Kidney (tissue), 14 donors: ENCODE data around the gene SMC3. TPM values are rescaled to one million over a fixed set of nuclear protein-coding genes. Genes with fewer than 3 reads are reported as not detected.

Source experiments
- DNase-seq, 5 donors: peaks; one replicate each; pipeline ENCODE4 v3.0.0-alpha.2; 2013 to 2020
- FAIRE-seq: peaks from 2 replicates; lab custom pipeline; 2012; peaks lifted over from hg19 to GRCh38; lab: Jason Lieb, UNC
- H3K27ac ChIP-seq, 2 donors: one replicate each; pipeline ENCODE4 v1.7.0; 2013; ENCODE audit warnings: low read depth in 2 of 2, low read length in 2 of 2, inconsistent platforms in 1 of 2
- H3K27me3 ChIP-seq: one replicate; pipeline ENCODE4 v1.7.1; 2013; ENCODE audit warnings: low read length, inconsistent platforms; ENCODE audit not compliant: control insufficient read depth, insufficient read depth
- H3K36me3 ChIP-seq, 3 donors: one replicate each; pipeline versions ENCODE4 v1.7.0 to v1.7.1; 2013; ENCODE audit warnings: low read length in 3 of 3, control low read depth in 1 of 3, inconsistent platforms in 1 of 3; ENCODE audit not compliant: insufficient read depth in 3 of 3, control insufficient read depth in 2 of 3
- H3K4me1 ChIP-seq, 3 donors: one replicate each; pipeline versions ENCODE4 v1.7.0 to v1.7.1; 2013; ENCODE audit warnings: low read length in 3 of 3, inconsistent platforms in 1 of 3, low read depth in 1 of 3; ENCODE audit not compliant: control insufficient read depth in 2 of 3, insufficient read depth in 2 of 3
- H3K4me3 ChIP-seq, 3 donors: one replicate each; pipeline versions ENCODE4 v1.7.0 to v1.8.1; 2013; ENCODE audit warnings: low read length in 3 of 3, control low read depth in 1 of 3, inconsistent platforms in 1 of 3
- H3K9ac ChIP-seq, 3 donors: one replicate each; pipeline versions ENCODE4 v1.7.0 to v1.7.1; 2013; ENCODE audit warnings: low read length in 3 of 3, control low read depth in 1 of 3, inconsistent platforms in 1 of 3
- H3K9me3 ChIP-seq, 3 donors: one replicate each; pipeline versions ENCODE4 v1.7.0 to v1.7.1; 2013; ENCODE audit warnings: low read length in 3 of 3, control low read depth in 1 of 3, inconsistent platforms in 1 of 3; ENCODE audit not compliant: control insufficient read depth in 2 of 3, insufficient read depth in 1 of 3
- intact Hi-C: fragments of 100-400 bp; cut with DNase I; formaldehyde crosslinking; loops from one replicate; pipeline ENCODE4 v1.11.1; 2022
- polyA plus RNA-seq: library from polyadenylated mRNA; stranded (reverse); fragments of 350-450 nt; fragmentation: Illumina TruSeq; extraction: RNeasy Lipid Tissue Mini Kit (QIAGEN cat#74804); gene quantifications from one replicate; pipeline ENCODE4 v1.2.3, GENCODE V29; 2014; ENCODE audit warnings: low read depth, low replicate concordance; ENCODE audit not compliant: insufficient read depth
- total RNA-seq: library from RNA; stranded (reverse); fragmentation: NEBNext Ultra II Directional; extraction: Animal tissue kit (Norgen Biotek cat#: 25700); gene quantifications from one replicate; pipeline ENCODE4 v1.2.1, GENCODE V29; 2021
- TF ChIP-seq, protein P1 (sequence below): IDR thresholded peaks from 3 replicates; pipeline ENCODE4 v1.5.1; 2012; ENCODE audit warnings: mild to moderate bottlenecking, moderate library complexity, borderline replicate concordance; ENCODE audit not compliant: insufficient read depth; ENCODE audit errors: extremely low read depth
- donor health status: control.
- donor health status: control.
- donor health status: control.
- donor health status: control.
- donor health status: control.
- donor health status: DM: yes; HTN: yes; CAD: no.
- donor health status: Normal renal cell carcinoma (clear cell type).

SMC3 gene
- total and polyA plus RNA-seq, 2 donors from 2014 or later = 13.9 to 29.6 TPM

DNA sequence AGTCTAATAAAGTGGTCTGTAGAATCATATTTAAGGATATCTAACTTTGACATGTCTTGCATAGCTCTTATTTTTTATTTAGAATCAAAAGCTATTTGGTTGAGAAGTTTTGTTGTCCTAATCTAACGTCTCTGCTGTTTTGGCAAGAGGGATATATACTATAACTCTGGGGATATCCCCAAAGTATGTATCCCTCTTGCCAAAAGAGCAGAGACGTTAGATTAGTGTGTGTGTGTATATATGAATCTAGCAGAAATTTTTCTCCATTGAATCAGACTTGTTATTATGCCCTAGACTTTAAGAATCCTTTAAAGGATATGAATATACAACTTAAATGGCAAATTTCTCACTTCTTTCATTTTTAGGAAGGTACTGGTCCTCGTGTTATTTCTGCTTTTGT is 9.6 kb downstream of the SMC3 start:
- no peaks in the 10 kb centered on the region for H3K9me3 ChIP-seq
- no peak overlapping the region for H3K4me3 ChIP-seq
- H3K27ac ChIP-seq = no peak overlapping the region
- intact Hi-C loops = no loop called here
- DNase-seq (no peak), FAIRE-seq (no peak)
- peaks cover 5 to 44% (median 13%) of the 10 kb centered on the region in 3 donors for H3K36me3 ChIP-seq
- no peaks in the 10 kb centered on the region for H3K27me3 ChIP-seq
- no peaks in the 10 kb centered on the region for H3K4me1 ChIP-seq
- no peak overlapping the region for H3K9ac ChIP-seq
- TF ChIP-seq, protein P1, sequence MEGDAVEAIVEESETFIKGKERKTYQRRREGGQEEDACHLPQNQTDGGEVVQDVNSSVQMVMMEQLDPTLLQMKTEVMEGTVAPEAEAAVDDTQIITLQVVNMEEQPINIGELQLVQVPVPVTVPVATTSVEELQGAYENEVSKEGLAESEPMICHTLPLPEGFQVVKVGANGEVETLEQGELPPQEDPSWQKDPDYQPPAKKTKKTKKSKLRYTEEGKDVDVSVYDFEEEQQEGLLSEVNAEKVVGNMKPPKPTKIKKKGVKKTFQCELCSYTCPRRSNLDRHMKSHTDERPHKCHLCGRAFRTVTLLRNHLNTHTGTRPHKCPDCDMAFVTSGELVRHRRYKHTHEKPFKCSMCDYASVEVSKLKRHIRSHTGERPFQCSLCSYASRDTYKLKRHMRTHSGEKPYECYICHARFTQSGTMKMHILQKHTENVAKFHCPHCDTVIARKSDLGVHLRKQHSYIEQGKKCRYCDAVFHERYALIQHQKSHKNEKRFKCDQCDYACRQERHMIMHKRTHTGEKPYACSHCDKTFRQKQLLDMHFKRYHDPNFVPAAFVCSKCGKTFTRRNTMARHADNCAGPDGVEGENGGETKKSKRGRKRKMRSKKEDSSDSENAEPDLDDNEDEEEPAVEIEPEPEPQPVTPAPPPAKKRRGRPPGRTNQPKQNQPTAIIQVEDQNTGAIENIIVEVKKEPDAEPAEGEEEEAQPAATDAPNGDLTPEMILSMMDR = no peak

DNA sequence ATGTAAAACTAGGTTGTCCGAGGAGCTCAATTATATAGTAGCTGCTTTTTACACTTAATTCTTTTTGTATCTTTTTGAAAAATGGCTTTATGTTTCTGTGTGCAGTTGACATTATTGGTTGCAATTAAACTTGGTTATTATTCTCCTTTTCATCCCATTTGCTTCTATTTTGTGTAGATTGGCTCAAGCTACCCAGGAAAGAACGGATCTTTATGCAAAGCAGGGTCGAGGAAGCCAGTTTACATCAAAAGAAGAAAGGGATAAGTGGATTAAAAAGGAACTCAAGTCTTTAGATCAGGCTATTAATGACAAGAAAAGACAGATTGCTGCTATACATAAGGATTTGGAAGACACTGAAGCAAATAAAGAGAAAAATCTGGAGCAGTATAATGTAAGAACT is 16.5 kb downstream of the SMC3 start:
- Histone ChIP-seq H3K27me3 (no peaks in the 10 kb centered on the region), H3K9ac (no peak overlapping the region), H3K27ac (no peak overlapping the region), H3K4me1 (no peaks in the 10 kb centered on the region), H3K4me3 (no peak overlapping the region), H3K9me3 (no peaks in the 10 kb centered on the region), H3K36me3 (peaks cover 12 to 48% (median 30%) of the 10 kb centered on the region in 3 donors)
- FAIRE-seq (no peak), DNase-seq (no peak)
- TF ChIP-seq, protein P1 = no peak
- intact Hi-C loops = no loop called here

DNA sequence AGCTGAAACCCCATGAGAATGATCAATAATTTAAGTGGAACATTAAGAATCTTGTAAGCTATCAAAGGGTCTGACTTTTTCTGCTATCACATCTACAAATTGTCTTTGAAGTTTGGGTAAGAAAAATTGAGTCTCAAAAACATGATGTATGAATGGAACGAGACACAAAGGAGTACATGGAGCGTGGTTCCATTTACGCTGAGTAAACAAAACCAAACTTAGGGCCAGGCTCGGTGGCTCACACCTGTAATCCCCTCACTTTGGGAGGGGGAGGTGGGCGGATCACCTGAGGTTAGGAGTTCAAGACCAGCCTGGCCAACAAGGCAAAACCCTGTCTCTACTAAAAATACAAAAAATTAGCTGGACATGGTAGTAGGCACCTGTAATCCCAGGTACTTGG is 24.3 kb downstream of the SMC3 start:
- no peaks in the 10 kb centered on the region for H3K27me3 ChIP-seq
- peaks cover 16 to 40% (median 16%) of the 10 kb centered on the region in 3 donors for H3K36me3 ChIP-seq
- no peaks in the 10 kb centered on the region for H3K4me1 ChIP-seq
- no peaks in the 10 kb centered on the region for H3K9me3 ChIP-seq
- intact Hi-C loops = no loop called here
- FAIRE-seq (no peak), DNase-seq (no peak)
- no peak overlapping the region for H3K27ac ChIP-seq
- H3K9ac ChIP-seq = no peak overlapping the region
- TF ChIP-seq, protein P1 = no peak
- H3K4me3 ChIP-seq = no peak overlapping the region

DNA sequence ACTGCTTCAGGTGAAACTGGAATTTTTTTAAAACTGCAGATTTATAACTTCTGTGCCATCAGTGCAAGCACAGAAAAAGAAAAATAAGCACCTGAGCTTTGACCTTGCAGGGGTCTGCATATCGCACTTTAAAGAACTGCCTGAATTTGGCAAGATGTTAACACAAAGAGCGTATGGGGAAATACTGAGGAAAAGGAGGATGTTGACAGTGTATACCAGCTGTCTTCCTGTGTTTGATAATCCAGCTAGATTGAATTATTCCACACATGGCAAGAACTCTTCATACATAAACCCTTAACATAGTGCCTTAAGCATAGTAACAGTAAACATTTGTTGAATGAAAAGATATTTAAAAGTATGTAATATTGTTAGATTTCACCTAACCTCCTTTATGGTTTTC is 30.0 kb downstream of the SMC3 start:
- Histone ChIP-seq H3K9me3 (no peaks in the 10 kb centered on the region), H3K9ac (no peak overlapping the region), H3K36me3 (peaks cover 0 to 38% (median 10%) of the 10 kb centered on the region in 3 donors), H3K27ac (no peak overlapping the region), H3K27me3 (no peaks in the 10 kb centered on the region), H3K4me3 (no peak overlapping the region), H3K4me1 (no peaks in the 10 kb centered on the region)
- intact Hi-C loops = no loop called here
- TF ChIP-seq, protein P1 = no peak
- FAIRE-seq (no peak), DNase-seq (no peak)
